ENCODE measurements around the gene MACROD2. TPM values are rescaled to one million over a fixed set of nuclear protein-coding genes. Genes with fewer than 3 reads are reported as not detected.
"Not testable (repeated sequence)": the region's sequence is repeated elsewhere in the genome, so short reads cannot be mapped to it uniquely, and the experiment has no call there.

Gene MACROD2
- total RNA-seq, 1 experiment from 2014 or later, result not detected

DNA sequence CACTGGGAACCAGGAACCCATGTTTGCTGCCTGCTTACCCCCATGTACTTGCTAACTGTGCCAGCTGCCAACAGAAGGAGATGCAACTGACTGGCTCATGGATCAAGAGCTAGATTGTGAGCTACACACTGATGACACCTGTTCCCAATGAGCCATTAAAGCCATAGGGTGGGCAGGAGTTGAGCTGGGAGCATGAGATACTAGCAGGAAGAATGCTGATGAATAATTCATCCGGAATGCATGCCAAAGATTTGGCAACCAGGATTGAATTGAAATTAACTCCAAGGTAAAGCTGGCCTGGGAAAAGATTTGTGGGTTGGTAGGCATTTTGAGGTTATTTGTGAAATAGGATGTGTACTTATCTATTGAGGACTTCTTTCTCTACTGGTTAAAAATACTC lies 1946.8 kb downstream of the MACROD2 start:
- no peak for DNase-seq (ENCODE audit: low spot score)
- in situ Hi-C loops (cut with HindIII; ENCODE audit: low sequenced_read_pairs), result no loop called here

DNA sequence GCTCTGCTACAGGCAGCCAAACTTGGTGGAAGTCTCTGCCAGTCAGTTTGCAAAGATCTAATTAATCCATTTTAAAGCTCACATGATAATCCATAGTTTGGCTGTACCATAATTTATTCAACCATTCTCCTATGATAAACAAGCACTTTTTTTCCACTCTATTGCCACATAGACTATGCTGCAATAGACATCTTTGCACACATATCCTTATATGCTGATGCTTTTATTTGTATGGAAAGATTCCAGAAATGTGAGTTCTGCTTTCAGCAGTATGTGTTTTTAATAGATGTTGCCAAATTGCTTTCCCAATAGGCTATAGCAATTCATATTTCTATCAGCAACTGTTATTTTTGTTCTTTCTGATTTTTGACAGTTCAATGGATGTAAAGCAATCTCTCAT lies 1950.0 kb downstream of the MACROD2 start:
- no peak for DNase-seq (ENCODE audit: low spot score)
- in situ Hi-C loops (cut with HindIII; ENCODE audit: low sequenced_read_pairs), result no loop called here

DNA sequence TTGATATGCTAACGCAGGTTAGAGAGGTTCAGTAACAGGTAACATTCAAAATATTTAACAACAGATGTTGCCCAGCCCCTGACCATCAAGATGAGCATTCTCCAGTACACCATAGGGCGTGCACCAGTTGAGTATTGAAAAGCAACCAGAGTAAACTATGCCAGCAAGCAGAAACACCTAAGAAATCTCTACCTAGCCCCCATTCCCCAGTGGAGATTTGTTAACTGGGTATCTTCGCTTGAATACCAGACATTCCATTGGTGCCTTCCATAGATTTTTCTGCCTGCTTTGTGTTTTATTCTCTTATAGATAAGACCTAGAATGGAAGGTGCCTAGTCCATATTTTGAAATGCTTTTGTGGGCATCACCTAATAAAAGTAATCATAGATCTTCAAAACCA lies 1954.1 kb downstream of the MACROD2 start:
- no peak for DNase-seq (ENCODE audit: low spot score)
- in situ Hi-C loops (cut with HindIII; ENCODE audit: low sequenced_read_pairs), result no loop called here

DNA sequence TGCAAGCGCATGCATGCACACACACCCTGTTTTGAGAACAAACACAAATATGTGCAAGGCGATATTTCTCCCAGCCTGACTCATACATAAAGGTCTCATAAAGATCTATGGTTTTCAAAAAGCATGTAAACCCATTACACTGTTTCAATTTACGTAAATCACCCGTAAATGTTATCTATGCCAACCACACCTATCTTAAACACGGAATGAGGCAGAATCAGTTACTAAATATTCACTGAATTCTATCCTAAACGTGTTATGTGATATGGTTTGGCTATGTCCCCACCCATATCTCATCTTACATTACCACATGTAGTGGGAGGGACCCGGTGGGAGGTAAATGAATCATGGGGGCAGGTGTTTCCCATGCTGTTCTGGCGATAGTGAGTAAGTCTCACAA lies 1956.3 kb downstream of the MACROD2 start:
- in situ Hi-C loops (cut with HindIII; ENCODE audit: low sequenced_read_pairs), result no loop called here
- no peak for DNase-seq (ENCODE audit: low spot score)

DNA sequence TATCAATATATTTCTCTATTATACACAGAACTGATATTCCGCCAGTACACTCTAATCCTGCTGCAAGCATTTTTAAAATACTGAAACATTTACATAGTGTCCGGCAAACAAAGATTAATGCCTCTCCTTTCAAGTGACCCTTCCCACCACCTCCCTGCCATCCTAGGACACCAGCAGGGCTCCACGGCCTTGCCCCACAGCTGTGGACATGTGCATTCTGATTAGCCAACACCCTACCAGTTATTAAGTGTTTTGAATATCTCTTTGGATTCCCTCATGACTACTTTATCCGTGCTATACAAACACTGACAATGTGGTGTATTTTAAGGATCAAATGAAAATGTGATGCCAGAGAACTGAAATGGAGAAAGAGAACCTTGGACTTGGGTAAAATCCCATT lies 1962.8 kb downstream of the MACROD2 start:
- DNase-seq (ENCODE audit: low spot score), result no peak
- in situ Hi-C loops (cut with HindIII; ENCODE audit: low sequenced_read_pairs), result no loop called here

DNA sequence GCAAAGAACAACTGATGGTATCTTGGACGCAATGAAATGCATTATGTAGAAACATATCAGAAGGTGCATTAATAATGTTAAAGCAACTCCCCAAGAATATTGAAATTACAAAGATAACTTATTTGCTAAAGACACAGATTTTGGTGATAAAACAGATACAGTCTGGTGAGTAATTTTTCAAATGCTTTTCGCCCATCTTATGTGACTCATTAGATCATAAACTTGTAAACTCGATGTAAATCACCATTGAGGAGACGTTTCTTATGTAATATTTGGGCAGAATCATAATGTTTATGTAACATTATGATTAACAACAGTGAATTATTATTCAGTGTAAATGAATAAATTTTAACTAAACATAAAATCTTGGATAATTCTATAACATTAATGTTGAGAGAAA lies 1969.8 kb downstream of the MACROD2 start:
- in situ Hi-C loops (cut with HindIII; ENCODE audit: low sequenced_read_pairs), result no loop called here
- no peak for DNase-seq (ENCODE audit: low spot score)

DNA sequence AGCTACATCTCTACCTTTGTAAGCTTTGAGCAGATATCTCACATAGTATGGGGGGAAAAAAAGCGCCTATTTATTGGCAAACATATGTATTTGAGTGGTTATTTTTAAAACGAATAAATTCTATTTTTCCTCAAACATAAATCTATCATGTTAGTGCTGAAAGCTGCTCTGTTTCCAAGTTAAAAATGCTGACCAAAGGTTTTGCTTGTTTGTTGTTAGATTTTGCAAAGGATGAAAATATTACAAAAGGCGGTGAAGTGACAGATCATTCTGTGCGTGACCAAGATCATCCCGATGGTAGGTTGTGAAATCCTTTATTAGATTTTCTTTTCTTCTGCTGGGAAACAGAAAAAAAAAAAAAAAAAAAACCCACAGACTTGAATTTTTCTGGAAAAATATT lies 1972.0 kb downstream of the MACROD2 start:
- no peak for DNase-seq (ENCODE audit: low spot score)
- in situ Hi-C loops (cut with HindIII; ENCODE audit: low sequenced_read_pairs), result no loop called here

DNA sequence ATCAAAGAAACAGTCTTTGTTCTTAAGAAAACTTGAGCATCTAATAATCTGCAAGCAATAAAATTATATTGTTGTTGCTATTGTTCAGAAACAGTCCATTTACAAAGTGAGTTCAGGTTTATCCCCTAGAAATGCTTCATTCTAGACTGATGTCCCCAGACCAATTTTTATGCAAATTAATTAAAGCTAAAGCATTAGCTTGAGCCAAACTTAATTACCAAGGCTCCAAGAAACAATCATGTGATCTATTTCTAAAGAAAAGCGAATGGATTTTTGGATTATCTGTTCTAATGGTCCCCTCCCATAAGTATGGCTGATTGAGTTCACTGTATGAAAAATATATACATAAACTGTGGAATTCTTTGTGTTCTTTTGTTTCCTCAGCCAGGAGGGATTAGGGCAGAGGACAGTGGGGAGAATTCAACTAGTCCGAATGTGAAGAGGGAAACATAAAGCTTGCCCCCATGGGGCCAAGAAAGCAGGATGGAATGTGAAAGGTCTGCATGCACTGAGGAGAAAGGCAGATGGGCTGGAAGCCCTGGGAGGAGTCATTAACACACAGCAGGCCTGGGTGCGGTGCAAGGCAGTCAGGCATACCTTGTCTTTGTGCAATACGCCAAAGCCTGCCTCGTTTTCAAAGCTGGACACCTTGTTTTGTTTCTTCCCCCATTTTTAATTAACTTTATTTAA lies 1980.9 kb downstream of the MACROD2 start:
- peak; percentile 69 for DNase-seq (ENCODE audit: low spot score)

DNA sequence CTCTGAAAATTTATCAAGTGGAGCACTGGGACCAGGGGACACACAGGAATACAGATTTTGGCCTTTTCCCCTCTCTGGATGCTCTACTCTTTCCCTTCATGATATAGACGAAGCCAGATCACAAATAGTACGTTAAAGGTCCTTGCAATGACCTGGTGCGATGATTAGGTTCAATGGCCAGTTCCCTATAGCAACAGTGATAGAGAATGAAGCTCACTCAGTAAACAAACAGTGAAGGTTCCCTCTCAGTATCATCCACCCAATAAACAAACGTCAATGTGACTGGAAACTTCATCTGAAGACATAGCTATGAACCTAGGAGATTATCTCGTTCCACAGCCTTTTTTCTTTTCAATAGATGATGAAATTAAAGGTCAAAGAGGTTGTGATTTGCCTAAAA lies 1981.7 kb downstream of the MACROD2 start:
- in situ Hi-C loops (cut with HindIII; ENCODE audit: low sequenced_read_pairs), result no loop called here
- DNase-seq (ENCODE audit: low spot score), result no peak

More for the DNA sequence above, 1980.9 kb downstream of the MACROD2 start:
- in situ Hi-C loops (cut with HindIII; ENCODE audit: low sequenced_read_pairs), result no loop called here

DNA sequence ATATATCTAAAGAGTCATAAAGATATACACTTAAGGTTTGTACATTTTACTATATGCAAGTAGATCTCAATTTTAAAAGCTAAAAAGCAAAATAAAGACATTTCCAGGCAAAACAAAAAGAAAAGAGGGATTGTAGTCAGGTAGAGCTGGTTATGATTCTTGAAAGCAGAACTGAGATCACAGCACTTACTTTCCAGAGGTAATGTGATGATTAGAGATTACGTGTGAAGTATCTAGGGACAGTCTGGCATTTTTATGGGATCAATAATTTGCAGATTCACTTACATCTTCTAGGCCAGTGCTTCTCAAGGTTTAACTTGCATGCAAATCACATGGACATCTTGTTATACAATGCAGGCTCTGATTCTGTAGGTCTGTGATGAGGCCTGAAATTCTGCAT lies 1982.4 kb downstream of the MACROD2 start:
- no peak for DNase-seq (ENCODE audit: low spot score)

DNA sequence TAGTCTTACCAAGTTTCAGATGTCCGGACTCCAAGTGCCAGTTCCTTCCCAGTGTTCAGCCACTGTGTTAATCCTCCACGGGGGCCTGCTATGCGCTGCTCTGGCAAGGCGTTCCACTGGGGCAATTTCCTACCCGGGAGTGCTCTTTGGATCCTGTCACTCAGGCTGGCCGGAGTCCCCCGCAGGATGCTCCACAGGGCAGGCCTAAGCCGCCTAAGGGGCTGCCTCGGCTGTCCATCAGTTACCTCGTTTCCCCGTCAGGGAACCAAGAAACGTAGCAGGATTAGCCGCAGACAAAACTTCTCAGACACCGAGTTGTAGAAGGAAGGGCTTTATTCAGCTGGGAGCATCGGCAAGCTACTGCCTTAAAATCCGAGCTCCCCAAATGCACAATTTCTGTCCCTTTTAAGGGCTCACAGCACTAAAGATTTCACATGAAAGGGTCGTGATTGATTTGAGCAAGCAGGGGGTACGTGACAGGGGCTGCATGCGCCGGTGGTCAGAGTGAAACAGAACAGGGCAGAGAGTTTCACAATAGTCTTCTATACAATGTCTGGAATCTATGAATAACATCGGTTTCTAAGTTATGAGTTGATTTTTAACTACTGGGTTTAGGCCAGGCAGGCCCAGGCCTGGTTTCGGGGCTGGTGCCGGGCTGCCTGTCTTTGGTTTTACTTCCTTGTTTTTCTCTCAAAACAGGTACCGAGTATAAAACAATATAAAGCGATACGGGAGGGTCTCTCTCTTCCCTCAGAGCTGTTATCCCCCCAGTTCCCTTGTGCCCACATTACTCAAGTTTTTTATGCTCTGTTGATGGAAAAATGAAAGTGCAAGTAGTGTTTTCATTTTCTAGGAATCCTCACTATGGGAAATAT lies 1990.4 kb downstream of the MACROD2 start:
- in situ Hi-C loops (cut with HindIII; ENCODE audit: low sequenced_read_pairs), result not testable (repeated sequence)

More for the DNA sequence above, 1982.4 kb downstream of the MACROD2 start:
- in situ Hi-C loops (cut with HindIII; ENCODE audit: low sequenced_read_pairs), result no loop called here

DNA sequence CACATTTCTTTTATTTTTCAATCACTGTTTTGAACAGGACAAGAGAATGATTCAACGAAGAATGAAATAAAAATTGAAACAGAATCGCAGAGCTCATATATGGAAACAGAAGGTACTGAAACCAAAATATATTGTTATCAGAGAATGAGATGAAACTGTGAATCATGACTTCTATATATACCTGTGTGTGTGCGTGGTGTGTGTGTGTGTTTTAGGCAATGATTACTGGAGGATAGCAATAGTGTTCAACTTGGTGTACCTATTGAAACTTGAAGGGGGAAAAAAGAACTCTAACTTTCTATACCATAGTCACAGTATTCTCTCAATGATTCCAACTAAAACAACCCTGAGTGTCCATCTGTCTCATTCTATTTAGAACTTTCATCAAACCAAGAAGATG lies 1991.4 kb downstream of the MACROD2 start:
- in situ Hi-C loops (cut with HindIII; ENCODE audit: low sequenced_read_pairs), result no loop called here
- no peak for DNase-seq (ENCODE audit: low spot score)

More for the DNA sequence above, 1990.4 kb downstream of the MACROD2 start:
- DNase-seq (ENCODE audit: low spot score), result not testable (repeated sequence)

DNA sequence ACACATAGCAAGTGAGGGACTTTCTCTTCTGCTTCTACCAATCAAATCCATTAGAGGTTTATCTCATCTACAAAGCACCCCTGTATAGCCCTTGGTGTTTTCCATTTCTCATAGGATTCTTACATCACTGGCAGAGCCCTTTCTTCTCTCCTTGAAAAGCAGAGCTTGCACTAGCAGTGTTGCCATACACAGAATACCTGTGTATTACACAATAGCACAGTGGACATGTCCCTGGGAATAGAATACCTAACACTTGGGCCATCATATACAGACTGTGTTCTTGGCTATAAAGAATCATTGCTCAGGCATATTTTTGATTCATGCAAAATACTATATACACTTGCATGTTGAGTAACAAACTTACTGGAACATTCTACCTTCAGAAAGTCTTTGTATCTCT lies 1996.0 kb downstream of the MACROD2 start:
- in situ Hi-C loops (cut with HindIII; ENCODE audit: low sequenced_read_pairs), result no loop called here
- DNase-seq (ENCODE audit: low spot score), result no peak

DNA sequence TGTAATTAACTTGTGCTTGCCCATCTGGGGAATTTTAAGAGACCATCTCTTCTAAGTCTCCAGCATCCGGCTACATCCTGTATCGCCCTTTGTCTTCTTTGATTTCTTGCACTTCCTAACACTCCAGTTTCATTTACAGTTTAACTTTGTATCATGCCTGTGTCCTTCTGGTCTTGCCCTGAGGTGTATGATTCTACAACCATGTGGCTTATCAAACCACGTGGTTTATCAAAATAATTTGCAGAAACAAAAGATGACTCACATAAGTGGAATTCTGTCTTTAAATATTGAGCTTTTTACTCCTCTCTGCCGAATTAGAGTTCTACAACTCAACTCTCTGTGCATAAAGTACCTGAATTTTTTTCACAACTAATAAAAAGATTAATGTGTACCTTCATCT lies 1997.2 kb downstream of the MACROD2 start:
- DNase-seq (ENCODE audit: low spot score), result no peak
- in situ Hi-C loops (cut with HindIII; ENCODE audit: low sequenced_read_pairs), result no loop called here

DNA sequence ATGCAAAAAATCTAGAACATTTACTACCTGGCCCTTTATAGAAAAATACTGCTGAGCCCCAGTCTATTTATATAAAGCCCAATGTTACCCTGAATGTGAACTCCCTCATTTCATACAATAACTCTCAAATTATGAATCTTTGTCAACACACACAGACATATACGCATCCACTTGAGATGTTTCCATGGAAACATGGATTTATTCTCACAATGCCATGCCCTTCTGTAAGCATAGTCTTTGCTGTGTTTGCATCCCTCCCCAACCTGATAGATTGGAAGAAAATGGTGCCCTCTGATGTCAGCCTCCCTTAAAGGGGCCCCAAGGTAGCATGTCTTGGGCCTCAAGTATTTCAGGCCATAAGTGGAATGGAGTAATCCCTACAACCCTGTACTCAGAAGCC lies 2004.8 kb downstream of the MACROD2 start:
- in situ Hi-C loops (cut with HindIII; ENCODE audit: low sequenced_read_pairs), result no loop called here
- no peak for DNase-seq (ENCODE audit: low spot score)

DNA sequence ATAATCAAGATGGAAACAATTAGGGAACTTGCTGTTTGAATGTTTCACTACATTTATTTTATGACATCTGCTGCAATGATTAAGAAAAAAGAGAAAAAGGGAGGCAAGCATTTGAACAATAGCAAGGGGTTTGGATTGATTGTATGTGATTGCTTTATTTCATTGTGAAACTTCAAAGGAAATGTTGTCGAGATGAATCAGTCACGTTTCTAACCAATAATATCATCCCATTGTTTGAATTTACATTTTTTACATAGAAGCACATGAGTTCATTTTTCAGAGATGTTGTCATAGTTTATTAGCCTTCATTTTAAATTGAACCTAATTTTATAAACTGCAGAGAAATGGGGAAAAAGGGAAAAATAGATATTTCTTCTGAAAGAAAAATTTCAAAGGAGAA lies 2006.0 kb downstream of the MACROD2 start:
- DNase-seq (ENCODE audit: low spot score), result no peak
- in situ Hi-C loops (cut with HindIII; ENCODE audit: low sequenced_read_pairs), result no loop called here

DNA sequence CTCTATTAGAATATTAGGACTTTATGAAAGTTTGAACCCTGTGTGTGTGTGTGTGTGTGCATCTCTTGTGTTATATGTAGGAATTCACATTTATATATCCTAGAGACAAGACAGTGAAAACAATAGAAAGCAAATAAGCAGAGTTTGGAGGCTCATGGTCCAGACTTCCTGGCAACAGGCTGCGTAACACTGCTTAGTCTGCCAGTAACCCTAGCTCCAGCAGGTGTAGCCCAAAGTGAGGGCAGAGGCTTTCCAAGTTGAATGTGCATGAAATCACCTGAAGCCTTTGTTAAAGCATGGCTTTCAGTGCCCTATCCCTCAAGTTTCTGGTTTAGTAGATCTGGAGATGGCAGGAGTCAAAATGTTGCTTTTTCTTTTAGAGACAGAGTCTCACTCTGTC lies 2008.0 kb downstream of the MACROD2 start:
- DNase-seq (ENCODE audit: low spot score), result peak; percentile 51
- in situ Hi-C loops (cut with HindIII; ENCODE audit: low sequenced_read_pairs), result no loop called here

DNA sequence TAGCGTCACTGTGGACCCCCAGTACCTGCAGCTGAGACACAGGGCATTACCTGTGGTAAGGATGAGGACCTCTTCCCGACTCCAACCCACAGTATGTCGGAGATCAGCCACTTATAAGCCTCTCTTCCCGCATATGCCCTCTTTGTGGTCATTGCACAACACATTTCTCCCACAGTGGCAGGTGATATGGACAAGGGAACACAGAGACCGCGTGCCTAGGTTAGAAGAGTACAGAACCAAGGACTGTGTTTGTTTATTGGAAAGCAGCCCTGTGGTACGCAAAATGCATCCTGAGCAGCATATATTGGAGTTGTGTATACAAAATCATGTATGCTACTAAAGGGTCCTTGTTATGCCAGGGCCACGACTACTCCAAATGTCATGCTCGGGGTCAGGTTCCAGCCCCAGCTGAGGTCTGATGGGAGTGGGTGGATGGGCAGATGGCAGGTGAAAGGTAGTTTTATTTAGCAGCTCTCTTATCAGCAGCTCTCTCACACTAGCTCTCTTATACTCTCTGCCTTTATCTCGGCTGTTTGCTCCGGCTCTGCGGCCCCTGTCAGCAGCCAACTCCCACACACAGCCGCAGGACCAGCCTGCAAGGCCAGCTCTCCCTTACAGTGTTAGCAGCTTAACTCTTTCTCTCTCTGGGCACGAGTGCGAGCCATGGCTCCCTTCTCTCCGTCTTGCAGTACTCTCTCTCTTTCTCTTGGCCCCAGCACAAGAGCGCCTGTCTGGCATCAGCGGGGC lies 2009.0 kb downstream of the MACROD2 start:
- in situ Hi-C loops (cut with HindIII; ENCODE audit: low sequenced_read_pairs), result no loop called here
- peak; percentile 40 for DNase-seq (ENCODE audit: low spot score)

DNA sequence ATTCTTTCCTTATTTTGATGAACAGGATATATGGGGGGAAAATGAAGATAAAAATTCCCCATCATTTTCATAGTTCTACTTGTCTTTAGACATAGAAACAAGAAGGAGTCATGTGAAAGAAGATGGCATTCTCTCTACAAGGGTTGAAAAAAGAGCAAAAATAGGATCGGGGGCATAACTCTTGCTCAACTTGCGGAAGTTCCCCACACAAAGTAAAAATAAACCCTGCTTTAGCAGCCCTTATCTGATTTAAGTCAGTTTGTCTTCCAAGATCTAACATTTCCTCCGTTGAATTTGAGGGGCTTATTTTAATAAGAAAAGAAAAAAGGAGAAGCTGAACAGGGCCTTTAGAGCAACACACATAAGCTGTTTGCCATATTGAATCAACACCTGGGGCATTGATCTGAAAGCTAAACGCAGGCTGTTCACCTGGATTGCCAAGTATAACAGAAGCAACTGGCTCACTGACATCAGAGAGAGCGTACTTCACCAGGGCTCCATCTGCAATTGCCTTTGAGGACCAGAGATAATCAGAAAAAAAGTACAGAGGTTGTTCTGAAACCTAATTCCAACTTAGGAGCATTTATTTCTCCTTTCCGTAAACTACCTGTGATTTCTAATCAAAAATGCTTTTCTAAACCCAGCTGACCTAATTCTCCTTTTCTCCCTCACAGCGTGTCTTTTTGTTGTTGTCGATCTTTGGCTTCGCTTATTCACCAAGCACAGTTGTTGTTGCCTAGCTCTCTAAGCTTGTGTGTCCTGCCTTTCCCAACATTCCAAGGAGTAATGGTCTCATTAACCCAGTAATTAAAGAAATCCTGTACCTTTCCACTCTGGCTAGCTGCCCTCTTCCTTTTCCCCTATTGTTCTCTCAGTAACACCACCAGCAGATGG lies 2010.0 kb downstream of the MACROD2 start:
- in situ Hi-C loops (cut with HindIII; ENCODE audit: low sequenced_read_pairs), result no loop called here
- peak; percentile 94 for DNase-seq (ENCODE audit: low spot score)

Data from G401 (cell line).